ENCODE measurements around the gene ESD. TPM values are rescaled to one million over a fixed set of nuclear protein-coding genes. Genes with fewer than 3 reads are reported as not detected.

The ESD gene
- total RNA-seq, 5 donors from 2014 or later (not counting 1 experiment from before 2014, with no cell fraction given), result 32.4 to 52.1 (median 44.6) TPM

DNA sequence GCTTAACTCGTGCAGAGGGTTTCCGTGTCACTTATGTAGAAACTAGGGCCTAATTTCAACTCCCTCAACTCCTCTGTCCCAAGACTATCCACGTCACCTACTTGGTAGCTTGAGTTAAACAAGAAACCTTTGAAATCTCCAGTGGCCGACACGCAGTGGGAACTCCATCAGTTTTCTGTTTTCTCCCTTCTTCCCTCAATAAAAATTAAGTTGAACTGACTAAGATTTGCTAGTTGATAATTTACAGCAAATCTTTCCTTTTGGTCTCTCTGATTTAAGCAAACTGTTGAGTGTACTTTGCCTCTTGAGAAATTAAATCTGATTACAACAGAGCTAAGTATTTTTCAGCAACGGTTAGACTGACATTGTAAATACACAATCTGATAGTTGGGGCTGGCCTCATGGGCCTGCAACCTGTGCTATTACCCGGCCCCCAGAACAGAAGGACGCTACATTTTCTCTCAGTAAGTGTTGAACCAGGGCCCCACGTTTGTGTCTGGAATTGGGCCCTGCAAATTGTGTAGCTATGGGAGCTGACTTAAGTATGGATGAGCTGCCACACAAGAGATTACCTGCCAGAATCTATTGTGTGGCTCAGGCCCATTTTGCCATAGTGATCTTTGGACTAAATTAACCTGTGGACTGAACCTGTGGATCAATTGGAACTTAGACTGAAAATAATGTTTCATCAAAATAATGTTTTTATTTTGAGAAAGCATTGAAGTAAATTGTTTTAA lies 708 bp upstream of the ESD start:
- ATAC-seq (replicated peaks in 1 of 4), result no peak
- DNase-seq, result no peak
- Mint-ChIP-seq H3K4me1 (peaks cover 44 to 47% (median 46%) of the 10 kb centered on the region in 3 donors), H3K9me3 (no peaks in the 10 kb centered on the region), H3K27me3 (no peaks in the 10 kb centered on the region), H3K27ac (peak overlapping the region; percentile 98), H3K36me3 (peaks cover 6% of the 10 kb centered on the region), H3K4me3 (peak overlapping the region; percentile 94 to 99 (median 96))
- H3K9me3 ChIP-seq, result no peaks in the 10 kb centered on the region
- WGBS (ENCODE audit: insufficient coverage), result 56% methylated on average over 5 of the region's 9 CpGs
- CTCF ChIA-PET, result no interaction called here
- POLR2A ChIA-PET, result interaction anchor here in 1 of 2 donors (0.6 kb wide), 1 partner anchor 61 kb away, joined by 3 read pairs; no protein-coding TSS in a partner anchor
- no peaks in the 10 kb centered on the region for H3K36me3 ChIP-seq (ENCODE audit: control insufficient read depth in 2 of 2, extremely low read depth in 1 of 2, insufficient read depth in 1 of 2, low read length in 1 of 2)
- H3K4me1 ChIP-seq (ENCODE audit: control insufficient read depth in 1 of 2, extremely low read depth in 1 of 2, insufficient read depth in 2 of 2, low read length in 2 of 2), result peaks cover 11 to 14% of the 10 kb centered on the region in 2 experiments
- peak overlapping the region; percentile 85 for H3K4me3 ChIP-seq (ENCODE audit: control insufficient read depth in 1 of 2, extremely low read depth in 1 of 2, low read length in 1 of 2)
- peak overlapping the region; percentile 60 for H3K27ac ChIP-seq (ENCODE audit: low read length)
- H3K27me3 ChIP-seq (replicated peaks in 1 of 2; ENCODE audit: control insufficient read depth in 2 of 2, extremely low read depth in 1 of 2, insufficient read depth in 2 of 2, low read length in 1 of 2), result no peaks in the 10 kb centered on the region

GRCh38 chr13:46796129-46796514 lies 839 bp downstream of the ESD start:
- CTCF ChIA-PET, result interaction anchor here (1.0 to 1.7 kb wide), 2 partner anchors 44 to 244 kb away, joined by 3 to 4 read pairs; no protein-coding TSS in a partner anchor
- POLR2A ChIA-PET, result no interaction called here
- peaks cover 44 to 49% (median 46%) of the 10 kb centered on the region in 3 donors for H3K4me1 Mint-ChIP-seq

DNA sequence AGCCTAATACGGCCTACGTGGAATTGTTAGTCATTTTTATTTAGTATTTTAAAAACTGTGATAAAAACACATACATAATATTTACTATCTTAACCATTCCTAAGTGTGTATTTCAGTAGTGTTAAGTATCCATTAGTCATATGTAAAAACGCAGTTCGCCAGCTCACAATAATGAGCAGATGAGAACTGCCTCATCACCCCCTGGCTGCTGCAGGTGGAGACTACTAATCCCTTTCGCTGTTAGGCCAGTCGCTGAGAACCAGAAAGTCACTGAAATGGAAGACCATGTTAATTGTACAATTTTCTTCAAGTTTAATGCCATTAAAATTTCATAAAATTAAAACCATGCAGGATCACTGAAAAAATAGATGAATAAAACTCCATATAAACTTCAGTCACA lies 1.6 kb downstream of the ESD start:
- no peaks in the 10 kb centered on the region for H3K27me3 Mint-ChIP-seq
- 100% methylated on average over 2 of the region's 6 CpGs for WGBS (ENCODE audit: insufficient coverage)
- H3K9me3 Mint-ChIP-seq, result no peaks in the 10 kb centered on the region
- no peaks in the 10 kb centered on the region for H3K27me3 ChIP-seq (replicated peaks in 1 of 2; ENCODE audit: control insufficient read depth in 2 of 2, extremely low read depth in 1 of 2, insufficient read depth in 2 of 2, low read length in 1 of 2)
- DNase-seq (no peak), ATAC-seq (replicated peaks in 1 of 4) (no peak)
- POLR2A ChIA-PET, result no interaction called here
- H3K4me1 Mint-ChIP-seq, result peaks cover 51 to 52% (median 51%) of the 10 kb centered on the region in 3 donors
- peak overlapping the region in 1 of 2 donors; percentile 28 for H3K27ac Mint-ChIP-seq
- H3K36me3 Mint-ChIP-seq, result peaks cover 13% of the 10 kb centered on the region
- H3K36me3 ChIP-seq (ENCODE audit: control insufficient read depth in 2 of 2, extremely low read depth in 1 of 2, insufficient read depth in 1 of 2, low read length in 1 of 2), result peaks cover 0 to 8% of the 10 kb centered on the region in 2 donors
- CTCF ChIA-PET, result interaction anchor here in 1 of 2 donors (1.7 kb wide), 1 partner anchor 43 kb away, joined by 4 read pairs; no protein-coding TSS in a partner anchor
- no peak overlapping the region for H3K27ac ChIP-seq (ENCODE audit: low read length)
- H3K4me3 Mint-ChIP-seq, result peak overlapping the region; percentile 53 to 99 (median 94)
- H3K4me3 ChIP-seq (ENCODE audit: control insufficient read depth in 1 of 2, extremely low read depth in 1 of 2, low read length in 1 of 2), result no peak overlapping the region
- H3K9me3 ChIP-seq, result no peaks in the 10 kb centered on the region
- peaks cover 11 to 14% of the 10 kb centered on the region in 2 experiments for H3K4me1 ChIP-seq (ENCODE audit: control insufficient read depth in 1 of 2, extremely low read depth in 1 of 2, insufficient read depth in 2 of 2, low read length in 2 of 2)

More at GRCh38 chr13:46796129-46796514, 839 bp downstream of the ESD start:
- Histone ChIP-seq H3K4me1 (ENCODE audit: control insufficient read depth in 1 of 2, extremely low read depth in 1 of 2, insufficient read depth in 2 of 2, low read length in 2 of 2) (peaks cover 11 to 14% of the 10 kb centered on the region in 2 experiments), H3K27ac (ENCODE audit: low read length) (peak overlapping the region; percentile 60), H3K9me3 (no peaks in the 10 kb centered on the region), H3K36me3 (ENCODE audit: control insufficient read depth in 2 of 2, extremely low read depth in 1 of 2, insufficient read depth in 1 of 2, low read length in 1 of 2) (no peaks in the 10 kb centered on the region), H3K27me3 (replicated peaks in 1 of 2; ENCODE audit: control insufficient read depth in 2 of 2, extremely low read depth in 1 of 2, insufficient read depth in 2 of 2, low read length in 1 of 2) (no peaks in the 10 kb centered on the region), H3K4me3 (ENCODE audit: control insufficient read depth in 1 of 2, extremely low read depth in 1 of 2, low read length in 1 of 2) (peak overlapping the region; percentile 85)
- DNase-seq (no peak), ATAC-seq (replicated peaks in 1 of 4) (no peak)
- Mint-ChIP-seq H3K27me3 (no peaks in the 10 kb centered on the region), H3K9me3 (no peaks in the 10 kb centered on the region), H3K4me3 (peak overlapping the region; percentile 94 to 99 (median 96)), H3K27ac (peak overlapping the region; percentile 98), H3K36me3 (peaks cover 6% of the 10 kb centered on the region)
- 36% methylated on average over 1 of the region's 5 CpGs for WGBS (ENCODE audit: insufficient coverage)

- ChIA-PET POLR2A (no interaction called here), CTCF (no interaction called here)
- no peak overlapping the region for H3K4me3 Mint-ChIP-seq
- H3K4me1 ChIP-seq (ENCODE audit: control insufficient read depth in 1 of 2, extremely low read depth in 1 of 2, insufficient read depth in 2 of 2, low read length in 2 of 2), result no peaks in the 10 kb centered on the region
- no peak overlapping the region for H3K27ac Mint-ChIP-seq
- WGBS (ENCODE audit: insufficient coverage), result no CpG with 5 or more reads among the region's 3 CpGs
- H3K36me3 ChIP-seq (ENCODE audit: control insufficient read depth in 2 of 2, extremely low read depth in 1 of 2, insufficient read depth in 1 of 2, low read length in 1 of 2), result peaks cover 0 to 70% of the 10 kb centered on the region in 2 donors
- no peak for DNase-seq
- no peaks in the 10 kb centered on the region for H3K27me3 ChIP-seq (replicated peaks in 1 of 2; ENCODE audit: control insufficient read depth in 2 of 2, extremely low read depth in 1 of 2, insufficient read depth in 2 of 2, low read length in 1 of 2)
- ATAC-seq (replicated peaks in 1 of 4), result no peak
- no peaks in the 10 kb centered on the region for H3K9me3 Mint-ChIP-seq
- H3K9me3 ChIP-seq, result no peaks in the 10 kb centered on the region
- no peak overlapping the region for H3K4me3 ChIP-seq (ENCODE audit: control insufficient read depth in 1 of 2, extremely low read depth in 1 of 2, low read length in 1 of 2)
- no peak overlapping the region for H3K27ac ChIP-seq (ENCODE audit: low read length)
- H3K27me3 Mint-ChIP-seq, result no peaks in the 10 kb centered on the region
- peaks cover 54% of the 10 kb centered on the region for H3K36me3 Mint-ChIP-seq
- H3K4me1 Mint-ChIP-seq, result peaks cover 8 to 10% (median 10%) of the 10 kb centered on the region in 3 donors
Measured at GRCh38 chr13:46783504-46783903, 13.5 kb downstream of the ESD start.

GRCh38 chr13:46782691-46783090 lies 14.3 kb downstream of the ESD start:
- H3K4me3 Mint-ChIP-seq, result no peak overlapping the region
- H3K9me3 ChIP-seq, result no peaks in the 10 kb centered on the region
- peaks cover 55% of the 10 kb centered on the region for H3K36me3 Mint-ChIP-seq
- H3K36me3 ChIP-seq (ENCODE audit: control insufficient read depth in 2 of 2, extremely low read depth in 1 of 2, insufficient read depth in 1 of 2, low read length in 1 of 2), result peaks cover 0 to 69% of the 10 kb centered on the region in 2 donors
- CTCF ChIA-PET, result no interaction called here
- POLR2A ChIA-PET, result no interaction called here
- H3K4me3 ChIP-seq (ENCODE audit: control insufficient read depth in 1 of 2, extremely low read depth in 1 of 2, low read length in 1 of 2), result no peak overlapping the region
- ATAC-seq (replicated peaks in 1 of 4) (no peak), DNase-seq (no peak)
- WGBS (ENCODE audit: insufficient coverage), result no CpG with 5 or more reads among the region's 2 CpGs
- no peaks in the 10 kb centered on the region for H3K27me3 Mint-ChIP-seq
- no peak overlapping the region for H3K27ac Mint-ChIP-seq
- no peaks in the 10 kb centered on the region for H3K4me1 ChIP-seq (ENCODE audit: control insufficient read depth in 1 of 2, extremely low read depth in 1 of 2, insufficient read depth in 2 of 2, low read length in 2 of 2)
- H3K4me1 Mint-ChIP-seq, result peaks cover 2 to 3% (median 3%) of the 10 kb centered on the region in 3 donors
- no peaks in the 10 kb centered on the region for H3K9me3 Mint-ChIP-seq
- H3K27ac ChIP-seq (ENCODE audit: low read length), result no peak overlapping the region
- H3K27me3 ChIP-seq (replicated peaks in 1 of 2; ENCODE audit: control insufficient read depth in 2 of 2, extremely low read depth in 1 of 2, insufficient read depth in 2 of 2, low read length in 1 of 2), result no peaks in the 10 kb centered on the region

- no CpG with 5 or more reads among the region's 1 CpG for WGBS (ENCODE audit: insufficient coverage)
- Histone ChIP-seq H3K27ac (ENCODE audit: low read length) (no peak overlapping the region), H3K4me3 (ENCODE audit: control insufficient read depth in 1 of 2, extremely low read depth in 1 of 2, low read length in 1 of 2) (no peak overlapping the region), H3K4me1 (ENCODE audit: control insufficient read depth in 1 of 2, extremely low read depth in 1 of 2, insufficient read depth in 2 of 2, low read length in 2 of 2) (no peaks in the 10 kb centered on the region), H3K9me3 (no peaks in the 10 kb centered on the region), H3K27me3 (replicated peaks in 1 of 2; ENCODE audit: control insufficient read depth in 2 of 2, extremely low read depth in 1 of 2, insufficient read depth in 2 of 2, low read length in 1 of 2) (no peaks in the 10 kb centered on the region), H3K36me3 (ENCODE audit: control insufficient read depth in 2 of 2, extremely low read depth in 1 of 2, insufficient read depth in 1 of 2, low read length in 1 of 2) (peaks cover 0 to 73% of the 10 kb centered on the region in 2 donors)
- peaks cover 0 to 2% (median 0%) of the 10 kb centered on the region in 3 donors for H3K4me1 Mint-ChIP-seq
- no peak overlapping the region for H3K4me3 Mint-ChIP-seq
- ChIA-PET CTCF (no interaction called here), POLR2A (no interaction called here)
- no peaks in the 10 kb centered on the region for H3K9me3 Mint-ChIP-seq
- H3K27ac Mint-ChIP-seq, result no peak overlapping the region
- H3K27me3 Mint-ChIP-seq, result no peaks in the 10 kb centered on the region
- H3K36me3 Mint-ChIP-seq, result peaks cover 58% of the 10 kb centered on the region
- ATAC-seq (replicated peaks in 1 of 4) (no peak), DNase-seq (no peak)
Measured at GRCh38 chr13:46782066-46782465, 14.9 kb downstream of the ESD start.

Measured in T-cell (primary cell).